GM19395 (cell line): ENCODE measurements around the gene C15orf61.
A peak's percentile ranks its signal among the peaks of the same experiment; 100 is the strongest.

Experiments used
- ATAC-seq: cut with Tn5 transposase; IDR thresholded peaks from one replicate; pipeline ENCODE4 v1.9.1; 2021; ENCODE audit warnings: mild to moderate bottlenecking, moderate library complexity; ENCODE audit not compliant: unreplicated experiment

Gene C15orf61

DNA sequence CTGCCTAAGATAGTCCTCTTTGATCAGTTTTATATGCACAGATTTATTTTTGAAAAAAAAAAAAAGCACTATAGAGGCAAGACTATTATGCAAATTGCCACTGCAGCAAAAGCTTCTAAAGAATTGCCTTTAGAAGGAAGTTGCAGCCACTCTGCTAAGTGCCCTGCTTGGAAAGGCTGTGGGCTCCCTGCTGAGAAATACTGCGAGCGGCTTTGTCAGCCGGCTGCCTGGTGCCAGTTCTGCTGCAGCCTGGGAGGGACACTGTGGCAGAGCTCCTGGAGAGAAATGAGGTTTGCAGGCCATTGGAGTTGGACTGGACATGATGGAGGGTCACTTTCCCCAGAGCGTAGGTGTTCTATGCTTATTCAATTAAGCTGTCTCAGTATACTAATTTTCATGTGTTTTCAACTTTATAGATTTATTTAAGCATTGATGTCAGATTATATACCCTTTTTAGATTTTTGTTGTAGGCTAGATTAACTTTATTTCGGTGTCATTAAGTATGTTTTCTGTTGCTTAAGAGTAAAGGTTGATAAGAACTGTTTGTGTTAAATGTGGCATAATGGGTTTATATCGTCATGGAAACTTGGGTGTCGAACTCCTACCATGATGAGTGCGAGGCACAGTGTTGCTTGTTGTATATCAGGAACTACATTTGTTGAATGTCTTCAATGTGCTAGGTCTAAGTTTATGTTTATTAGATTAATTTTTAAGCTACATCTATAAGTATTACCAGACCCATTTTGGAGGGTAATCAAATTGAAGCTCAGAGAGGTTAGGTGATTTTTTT lies 28.1 kb downstream of the C15orf61 start:
- no peak for ATAC-seq

DNA sequence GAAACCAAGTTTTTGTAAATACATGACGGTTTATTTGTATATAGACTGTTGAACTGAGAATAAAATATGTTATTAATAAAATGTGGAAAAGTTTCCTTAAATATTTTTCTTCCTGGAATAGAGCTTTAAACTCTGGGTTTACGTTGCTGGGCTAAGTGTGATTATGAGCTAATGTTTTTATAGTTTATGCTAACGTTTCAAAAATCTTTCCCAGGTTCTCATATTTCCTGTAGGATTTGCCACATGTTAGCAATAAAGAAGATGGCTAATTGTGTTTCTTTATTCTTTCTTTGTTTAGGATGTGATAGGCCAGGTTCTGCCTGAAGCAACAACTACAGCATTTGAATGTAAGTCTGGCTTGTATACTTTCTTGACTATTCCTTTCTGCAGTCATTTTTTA lies 28.8 kb downstream of the C15orf61 start:
- no peak for ATAC-seq

- no peak for ATAC-seq
These were observed 29.6 kb downstream of the C15orf61 start for GRCh38 chr15:67550522-67550921.

- no peak for ATAC-seq
These were observed 30.3 kb downstream of the C15orf61 start for GRCh38 chr15:67551207-67551743.

DNA sequence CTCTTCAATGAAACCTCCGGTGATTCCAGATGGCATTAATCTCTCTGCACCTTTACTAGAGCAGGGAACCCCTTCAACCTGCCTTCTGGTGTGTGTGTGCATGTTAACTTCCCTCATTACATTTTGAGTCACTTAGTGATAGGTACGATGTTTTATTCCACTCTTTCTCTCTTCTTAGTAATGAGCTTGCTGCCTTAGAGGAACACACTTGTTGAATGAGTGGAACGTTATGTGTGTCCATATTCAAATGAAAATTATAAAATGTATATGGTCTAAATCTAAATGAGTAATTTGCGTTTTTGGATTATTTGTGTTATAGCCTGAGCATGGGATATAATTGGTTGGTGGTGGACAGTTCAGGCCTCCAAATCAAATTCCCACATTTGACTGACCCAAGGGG lies 33.6 kb downstream of the C15orf61 start:
- ATAC-seq: no peak

DNA sequence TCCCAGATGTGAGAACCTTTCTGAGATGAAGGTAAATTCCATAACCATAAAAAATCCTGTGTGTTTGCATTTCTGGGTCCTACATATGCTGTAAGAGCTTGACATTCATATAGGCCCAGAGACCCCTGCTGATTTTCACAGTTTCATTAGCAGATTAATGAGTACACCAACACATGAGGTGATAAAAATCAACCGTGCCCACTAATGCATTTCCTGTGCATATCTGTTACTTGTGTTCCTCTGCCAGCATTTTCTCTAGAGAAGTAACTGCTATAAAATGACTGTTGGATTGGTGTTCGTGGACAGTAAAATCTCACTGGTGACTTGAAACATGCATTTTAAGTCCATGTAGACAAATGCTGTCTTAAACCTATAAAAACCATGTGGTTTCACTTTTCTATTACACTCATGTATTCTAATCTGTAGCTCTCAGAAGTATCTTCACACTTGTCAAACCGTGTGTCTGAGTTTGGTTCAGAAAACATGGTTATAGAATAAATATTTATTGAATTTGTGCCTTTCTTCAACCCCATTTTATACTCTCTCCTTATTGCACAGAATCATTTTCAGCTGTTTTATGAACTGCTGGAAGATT lies 36.1 kb downstream of the C15orf61 start:
- ATAC-seq: no peak

- no peak for ATAC-seq
These were observed 37.6 kb downstream of the C15orf61 start for GRCh38 chr15:67558502-67558901.

DNA sequence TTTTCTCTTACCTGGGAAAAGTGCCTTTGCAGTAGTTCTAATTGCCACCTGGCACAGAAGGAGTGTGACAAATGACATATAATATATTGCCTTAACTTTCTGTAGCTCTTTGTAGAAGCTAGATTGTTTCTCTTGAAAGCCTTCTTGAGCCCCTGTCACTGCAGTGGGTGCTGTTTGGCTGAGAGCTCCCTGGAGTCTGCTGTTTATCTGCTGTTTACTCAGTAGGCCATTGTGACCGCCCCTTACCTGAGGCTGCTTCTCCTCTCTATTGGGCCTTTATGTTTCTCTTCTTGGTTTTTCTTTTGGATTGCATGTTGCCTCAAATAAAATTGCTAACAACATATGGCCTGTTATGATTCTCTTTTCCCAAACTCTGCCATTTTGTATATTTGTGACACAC lies 38.2 kb downstream of the C15orf61 start:
- ATAC-seq: no peak

DNA sequence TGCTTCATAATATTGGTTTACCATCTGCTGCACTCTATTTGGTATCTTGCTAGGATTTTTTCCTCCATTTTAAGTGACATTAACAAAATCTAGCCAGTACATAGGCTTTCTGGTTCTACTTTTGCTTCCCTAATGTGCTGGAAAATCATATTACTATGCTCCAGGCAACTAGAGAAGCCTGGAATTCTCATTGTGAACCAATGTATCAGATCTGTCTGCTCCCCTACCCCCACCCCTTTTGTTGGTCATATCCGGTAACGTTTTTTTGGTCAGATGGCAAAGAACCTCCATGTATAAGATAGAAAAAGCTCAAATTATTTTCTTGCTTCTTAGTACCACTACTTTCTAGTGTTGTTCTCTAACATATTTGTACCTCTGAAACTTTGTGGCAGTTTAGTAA lies 38.6 kb downstream of the C15orf61 start:
- ATAC-seq: no peak

GRCh38 chr15:67560320-67560719 lies 39.4 kb downstream of the C15orf61 start:
- no peak for ATAC-seq

DNA sequence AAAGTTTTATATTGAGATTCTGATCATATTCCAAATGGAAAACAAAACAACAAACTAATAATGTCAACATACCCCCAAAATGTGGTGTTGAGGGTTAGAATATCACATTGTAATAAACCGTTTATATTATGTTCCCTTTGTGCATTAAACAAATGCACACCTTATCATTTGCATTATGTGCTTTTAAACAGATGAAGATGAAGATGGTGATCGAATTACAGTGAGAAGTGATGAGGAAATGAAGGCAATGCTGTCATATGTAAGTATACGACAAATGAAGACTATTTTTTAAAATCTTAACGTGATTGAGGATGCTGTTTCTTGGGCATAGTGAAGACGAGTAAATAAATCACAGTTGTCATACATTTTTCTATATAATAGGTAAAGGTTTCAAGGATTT lies 42.2 kb downstream of the C15orf61 start:
- ATAC-seq: no peak

GRCh38 chr15:67564021-67564967 lies 43.4 kb downstream of the C15orf61 start:
- ATAC-seq: peak; percentile 91

DNA sequence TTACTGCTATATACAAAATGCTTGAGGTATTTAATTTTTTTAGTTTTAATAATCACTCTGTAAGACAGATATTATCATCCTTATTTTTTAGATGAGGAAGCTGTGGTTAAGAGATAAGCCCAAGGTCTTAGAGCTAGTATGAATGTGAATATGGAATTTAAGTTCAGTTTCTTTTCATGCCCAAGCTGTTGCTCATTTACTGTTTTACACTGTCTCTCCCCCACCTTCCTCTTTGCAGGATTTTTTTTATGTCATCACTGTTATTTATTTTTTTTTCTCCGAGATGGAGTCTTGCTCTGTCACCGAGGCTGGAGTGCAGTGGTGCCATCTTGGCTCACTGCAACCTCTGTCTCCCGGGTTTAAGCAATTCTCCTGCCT lies 44.0 kb downstream of the C15orf61 start:
- peak; percentile 58 for ATAC-seq

- ATAC-seq: no peak
These were observed 48.7 kb downstream of the C15orf61 start for GRCh38 chr15:67569668-67570067.

- no peak for ATAC-seq
These were observed 50.1 kb downstream of the C15orf61 start for GRCh38 chr15:67570875-67571647.

GRCh38 chr15:67571648-67572415 lies 50.9 kb downstream of the C15orf61 start:
- ATAC-seq: no peak

DNA sequence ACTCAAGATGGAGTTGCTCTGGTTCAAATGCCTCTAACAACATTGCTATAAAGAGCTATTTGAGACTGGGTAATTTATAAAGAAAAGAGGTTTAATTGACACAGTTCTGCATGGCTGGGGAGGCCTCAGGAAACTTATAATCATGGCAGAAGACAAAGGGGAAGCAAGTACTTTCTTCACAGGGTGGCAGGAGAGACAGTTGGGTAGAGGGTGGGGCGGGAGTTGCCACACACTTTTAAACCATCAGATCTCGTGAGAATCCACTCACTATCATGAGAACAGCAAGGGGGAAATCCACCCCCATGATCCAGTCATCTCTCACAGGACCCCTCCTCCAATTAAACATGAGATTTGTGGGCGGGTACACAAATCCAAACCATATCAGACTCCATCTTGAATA lies 52.3 kb downstream of the C15orf61 start:
- no peak for ATAC-seq

DNA sequence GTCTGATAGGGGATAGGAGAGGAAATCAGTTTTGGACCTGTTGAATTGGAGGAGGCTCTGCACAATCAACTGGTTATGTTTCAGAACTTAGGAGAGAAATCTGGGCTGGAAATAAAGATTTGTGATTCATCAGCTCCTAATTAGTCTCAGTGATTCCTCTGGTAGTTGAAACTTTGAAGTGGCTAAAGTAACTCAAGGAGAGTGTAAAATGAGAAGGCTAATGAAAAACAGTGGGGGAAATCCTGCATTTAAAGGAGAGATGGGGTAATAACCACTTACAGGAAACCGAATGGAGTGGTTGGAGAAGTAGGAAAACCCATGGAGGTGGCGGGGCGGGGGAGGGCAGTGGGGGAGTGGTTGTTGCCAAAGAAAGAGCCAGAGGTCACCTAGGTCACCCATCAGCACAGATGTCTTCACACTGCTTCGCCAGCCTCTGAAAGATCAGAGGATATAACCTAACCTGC lies 54.1 kb downstream of the C15orf61 start:
- no peak for ATAC-seq

GRCh38 chr15:67578020-67578600 lies 57.2 kb downstream of the C15orf61 start:
- ATAC-seq: no peak
